ENCODE results near the gene RBM8A. TPM values are rescaled to one million over a fixed set of nuclear protein-coding genes. Genes with fewer than 3 reads are reported as not detected.

Gene RBM8A
- total RNA-seq, 1 donor = 111 TPM

DNA sequence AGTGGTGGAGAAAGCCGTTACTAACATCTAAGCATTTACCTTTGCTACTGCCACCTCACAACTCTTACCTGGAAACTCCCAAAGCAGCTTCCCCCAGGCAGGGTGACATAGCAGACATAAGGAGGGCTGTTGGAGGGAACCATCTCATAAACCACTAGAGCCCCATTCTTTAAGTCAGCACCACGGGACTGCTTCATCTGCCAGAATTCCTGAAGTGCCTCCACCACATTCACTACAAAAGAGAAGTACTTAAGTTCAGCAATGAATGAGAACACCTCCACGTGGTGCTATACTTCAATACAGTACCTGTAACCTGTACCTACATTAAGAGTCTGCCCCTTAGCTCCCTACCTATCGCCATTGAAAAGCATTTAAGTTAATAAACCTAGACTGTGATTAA lies 20.3 kb upstream of the RBM8A start:
- H3K4me3 ChIP-seq (ENCODE audit: low read depth, low read length) = no peak overlapping the region
- TF ChIP-seq, protein P1, sequence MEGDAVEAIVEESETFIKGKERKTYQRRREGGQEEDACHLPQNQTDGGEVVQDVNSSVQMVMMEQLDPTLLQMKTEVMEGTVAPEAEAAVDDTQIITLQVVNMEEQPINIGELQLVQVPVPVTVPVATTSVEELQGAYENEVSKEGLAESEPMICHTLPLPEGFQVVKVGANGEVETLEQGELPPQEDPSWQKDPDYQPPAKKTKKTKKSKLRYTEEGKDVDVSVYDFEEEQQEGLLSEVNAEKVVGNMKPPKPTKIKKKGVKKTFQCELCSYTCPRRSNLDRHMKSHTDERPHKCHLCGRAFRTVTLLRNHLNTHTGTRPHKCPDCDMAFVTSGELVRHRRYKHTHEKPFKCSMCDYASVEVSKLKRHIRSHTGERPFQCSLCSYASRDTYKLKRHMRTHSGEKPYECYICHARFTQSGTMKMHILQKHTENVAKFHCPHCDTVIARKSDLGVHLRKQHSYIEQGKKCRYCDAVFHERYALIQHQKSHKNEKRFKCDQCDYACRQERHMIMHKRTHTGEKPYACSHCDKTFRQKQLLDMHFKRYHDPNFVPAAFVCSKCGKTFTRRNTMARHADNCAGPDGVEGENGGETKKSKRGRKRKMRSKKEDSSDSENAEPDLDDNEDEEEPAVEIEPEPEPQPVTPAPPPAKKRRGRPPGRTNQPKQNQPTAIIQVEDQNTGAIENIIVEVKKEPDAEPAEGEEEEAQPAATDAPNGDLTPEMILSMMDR (IDR thresholded peaks at IDR 0.05; ENCODE audit: insufficient read depth, low read length) = no peak
- DNase-seq (ENCODE audit: low read depth) = no peak

DNA sequence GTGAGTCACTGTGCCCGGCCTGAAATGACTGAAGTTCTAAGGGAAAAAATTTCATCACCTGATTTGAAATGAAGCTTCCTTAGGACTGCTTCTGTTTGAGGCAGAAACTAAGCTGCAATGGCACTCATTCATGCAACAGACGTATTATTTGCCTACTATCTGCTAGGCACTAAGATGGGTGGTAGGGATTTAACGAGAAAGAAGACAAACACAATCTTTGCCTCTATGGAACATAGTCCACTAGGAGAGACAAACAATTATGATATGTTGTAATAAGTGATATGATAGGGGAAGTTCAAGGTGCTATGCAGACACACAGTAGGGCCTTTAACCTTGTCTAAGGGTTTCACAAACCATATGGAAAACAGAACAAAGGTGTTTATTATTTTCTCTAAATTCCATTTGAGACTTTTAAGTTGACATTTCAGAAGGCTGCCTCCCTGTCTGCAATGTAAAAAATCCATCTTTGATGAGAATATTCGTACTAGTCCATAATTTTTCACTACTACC lies 19.2 kb upstream of the RBM8A start:
- TF ChIP-seq, protein P1 (IDR thresholded peaks at IDR 0.05; ENCODE audit: insufficient read depth, low read length) = no peak
- no peak overlapping the region for H3K4me3 ChIP-seq (ENCODE audit: low read depth, low read length)
- DNase-seq (ENCODE audit: low read depth) = no peak

DNA sequence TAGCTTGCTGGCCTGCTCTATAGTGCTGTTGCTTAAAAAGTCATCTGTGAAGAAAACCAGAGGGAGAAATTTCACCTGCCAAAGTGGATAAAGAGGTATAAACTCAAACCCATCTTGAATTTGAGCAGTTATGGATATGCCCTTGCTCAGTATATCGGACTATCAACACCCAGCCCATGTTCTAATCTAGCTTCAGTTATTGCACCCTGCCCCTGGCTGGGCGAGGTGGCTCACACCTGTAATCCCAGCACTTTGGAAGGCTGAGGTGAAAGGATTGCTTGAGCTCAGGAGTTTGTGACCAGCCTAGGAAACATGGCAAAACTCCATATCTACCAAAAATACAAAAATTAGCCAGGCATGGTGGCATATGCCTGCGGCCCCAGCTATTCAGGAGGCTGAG lies 17.2 kb upstream of the RBM8A start:
- no peak overlapping the region for H3K4me3 ChIP-seq (ENCODE audit: low read depth, low read length)
- DNase-seq (ENCODE audit: low read depth) = no peak
- TF ChIP-seq, protein P1 (IDR thresholded peaks at IDR 0.05; ENCODE audit: insufficient read depth, low read length) = no peak

DNA sequence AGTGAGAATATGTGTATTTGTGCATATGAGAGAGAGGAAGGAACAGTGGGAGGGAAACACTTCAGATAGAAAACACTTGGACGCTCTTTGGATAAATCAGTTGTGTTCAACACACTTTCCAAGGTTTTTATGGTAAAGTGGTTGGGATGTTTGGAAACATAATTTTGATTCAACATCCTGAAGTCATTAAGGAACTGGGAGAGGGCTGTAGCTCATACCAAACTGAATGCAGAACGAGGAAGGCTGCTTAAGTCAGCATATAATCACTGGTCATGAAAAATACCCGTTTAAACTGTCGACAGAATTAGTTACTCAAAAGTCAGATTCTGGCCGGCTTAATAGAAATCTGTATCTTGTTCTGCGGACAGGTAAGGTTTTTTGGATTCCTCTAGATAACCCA lies 15.6 kb upstream of the RBM8A start:
- TF ChIP-seq, protein P1 (IDR thresholded peaks at IDR 0.05; ENCODE audit: insufficient read depth, low read length) = no peak
- DNase-seq (ENCODE audit: low read depth) = no peak
- no peak overlapping the region for H3K4me3 ChIP-seq (ENCODE audit: low read depth, low read length)

DNA sequence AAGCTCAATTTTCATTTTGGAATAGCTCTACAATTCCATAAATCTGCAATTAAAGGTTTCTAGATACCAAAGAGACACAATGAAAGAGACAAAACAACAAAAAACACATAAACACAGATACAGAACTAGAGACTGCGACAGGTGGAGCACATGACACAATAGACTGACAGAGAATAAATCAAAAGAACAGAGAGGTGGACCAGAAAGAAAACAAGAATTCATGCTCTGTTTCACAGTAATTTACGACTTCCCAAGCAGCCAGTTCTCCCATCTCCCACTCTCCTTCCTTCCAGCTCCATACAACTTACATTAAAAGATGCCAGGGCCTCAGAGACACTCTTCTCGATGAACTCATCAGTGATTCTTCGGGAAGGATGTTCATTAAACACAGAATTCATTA lies 15.1 kb upstream of the RBM8A start:
- TF ChIP-seq, protein P1 (IDR thresholded peaks at IDR 0.05; ENCODE audit: insufficient read depth, low read length) = no peak
- H3K4me3 ChIP-seq (ENCODE audit: low read depth, low read length) = no peak overlapping the region
- DNase-seq (ENCODE audit: low read depth) = no peak

DNA sequence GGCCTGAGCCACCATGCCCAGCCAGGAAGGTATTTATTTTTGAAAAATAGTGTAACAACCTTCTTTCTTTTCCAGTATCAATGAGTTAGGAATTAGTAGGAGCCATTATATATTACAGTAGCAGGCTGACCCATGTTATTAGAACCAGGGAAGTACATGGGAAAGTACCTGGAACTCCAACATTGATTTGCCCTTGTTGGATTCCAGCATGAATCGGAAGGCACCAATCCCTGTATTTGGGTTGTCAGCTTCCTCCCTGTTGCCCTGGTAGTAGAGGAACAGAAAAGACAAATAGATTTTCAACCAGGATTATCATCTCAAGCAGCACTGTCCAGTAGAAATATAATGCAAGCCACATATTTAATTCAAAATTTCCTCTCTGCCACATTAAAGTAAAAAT lies 10.2 kb upstream of the RBM8A start:
- TF ChIP-seq, protein P1 (IDR thresholded peaks at IDR 0.05; ENCODE audit: insufficient read depth, low read length) = no peak
- H3K4me3 ChIP-seq (ENCODE audit: low read depth, low read length) = no peak overlapping the region
- no peak for DNase-seq (ENCODE audit: low read depth)

DNA sequence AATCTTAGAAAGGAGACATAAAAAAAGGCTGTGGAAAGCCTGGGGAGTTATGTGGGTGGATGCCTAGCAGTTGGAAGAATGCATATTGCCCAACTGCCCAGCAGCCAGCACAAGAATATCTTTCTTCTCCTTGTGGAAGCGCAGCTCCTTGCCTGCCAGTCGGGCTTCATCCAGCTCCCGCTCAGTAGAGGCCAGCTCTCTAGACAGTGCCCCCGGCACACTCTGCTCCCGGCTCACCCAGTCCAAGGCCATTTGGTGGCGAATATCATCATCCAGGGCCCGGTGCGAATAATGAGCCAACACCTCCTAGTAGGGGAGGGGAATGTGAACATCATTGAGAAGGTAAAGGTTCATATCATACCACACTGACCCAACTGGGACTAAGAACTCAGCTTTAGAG lies 9.0 kb upstream of the RBM8A start:
- TF ChIP-seq, protein P1 (IDR thresholded peaks at IDR 0.05; ENCODE audit: insufficient read depth, low read length) = no peak
- H3K4me3 ChIP-seq (ENCODE audit: low read depth, low read length) = no peak overlapping the region
- DNase-seq (ENCODE audit: low read depth) = no peak

Data from fibroblast of the aortic adventitia (primary cell).